HCT116 (cell line): ENCODE measurements around the gene HDHD5. TPM values are rescaled to one million over a fixed set of nuclear protein-coding genes. Genes with fewer than 3 reads are reported as not detected.

Experiments used
- ATAC-seq: fragments of 200-7000 bp; cut with Tn5 transposase; 2 replicates; pipeline ENCODE4 v1.9.1; 2020; ENCODE audit warnings: mild to moderate bottlenecking, moderate library complexity
- BruUV-seq: library from RNA; stranded (reverse); fragments of 400-500 nt; replicated peaks from 2 replicates; lab custom pipeline; 2021; lab: Mats Ljungman, UMichigan
- CTCF ChIA-PET: fragments of 300-600 bp; sonication (Branson Sonifier 250); formaldehyde crosslinking; loops from one replicate; lab custom pipeline; 2021; ENCODE audit warnings: antibody characterized with exemption; lab: Charles Lee
- POLR2A ChIA-PET: fragments of 300-600, 350-600 bp; sonication (Branson Sonifier 250); formaldehyde crosslinking; loops from one replicate; lab custom pipeline; 2021; ENCODE audit warnings: antibody characterized with exemption; lab: Charles Lee
- RAD21 ChIA-PET, 2 experiments: fragments of 300-600 bp; sonication (Branson Sonifier 250); formaldehyde crosslinking; loops; one replicate each; lab custom pipeline; 2023; ENCODE audit warnings: low total read pairs in 2 of 2; ENCODE audit not compliant: uncharacterized antibody in 2 of 2, unreplicated experiment in 2 of 2, low non-redundant PET in 1 of 2; lab: Charles Lee
- DNase-seq: peaks from one replicate; pipeline ENCODE4 v3.0.0-alpha.2; 2010; ENCODE audit warnings: low read depth, low spot score
- H2AFZ ChIP-seq: fragments of 200-600 bp; shearing (Covaris generic), sonication (generic); 2 replicates; pipeline ENCODE4 v1.6.1; 2017; ENCODE audit warnings: low read depth, mixed run types, mixed read lengths, antibody characterized with exemption, low read length; ENCODE audit not compliant: poor library complexity, severe bottlenecking
- H3K27ac ChIP-seq: 2 replicates; pipeline ENCODE4 v1.5.1; 2012; ENCODE audit warnings: low read depth, low read length
- H3K27me3 ChIP-seq: fragments of 200-600 bp; sonication (generic); 2 replicates; pipeline ENCODE4 v1.6.1; 2016; ENCODE audit warnings: mixed run types, low read length, mixed read lengths; ENCODE audit not compliant: insufficient read depth
- H3K36me3 ChIP-seq, 2 experiments: fragments of 200-500 bp in 1 of 2; fragments of 200-600 bp in 1 of 2; sonication (Bioruptor generic) in 1 of 2; sonication (generic) in 1 of 2; 2 replicates each; pipeline versions ENCODE4 v1.5.1 to v1.6.1; 2014 to 2016; ENCODE audit warnings: low read length in 2 of 2, inconsistent platforms in 1 of 2, mixed read lengths in 1 of 2, mixed run types in 1 of 2; ENCODE audit not compliant: insufficient read depth in 2 of 2, control insufficient read depth in 1 of 2
- H3K4me1 ChIP-seq, 2 experiments: fragments of 200-600 bp in 1 of 2; sonication (generic) in 1 of 2; 2 replicates each; pipeline versions ENCODE4 v1.5.1 to v1.6.1; 2012 to 2017; ENCODE audit warnings: low read length in 2 of 2, inconsistent platforms in 1 of 2, mild to moderate bottlenecking in 1 of 2, mixed read lengths in 1 of 2, mixed run types in 1 of 2, moderate library complexity in 1 of 2; ENCODE audit not compliant: insufficient read depth in 2 of 2, control insufficient read depth in 1 of 2
- H3K4me2 ChIP-seq: fragments of 200-600 bp; sonication (generic); 2 replicates; pipeline ENCODE4 v1.6.1; 2017; ENCODE audit warnings: mixed run types, low read length, mixed read lengths
- H3K4me3 ChIP-seq, 2 experiments: fragments of 200-600 bp in 1 of 2; sonication (generic) in 1 of 2; replicated peaks in 1 of 2; 2 replicates each; pipeline ENCODE4 v1.5.1; 2011 to 2016; ENCODE audit warnings: low read length in 2 of 2, control low read depth in 1 of 2, low read depth in 1 of 2, mild to moderate bottlenecking in 1 of 2, mixed read lengths in 1 of 2, mixed run types in 1 of 2
- H3K79me2 ChIP-seq: fragments of 200-600 bp; sonication (generic); 2 replicates; pipeline ENCODE4 v1.6.1; 2017; ENCODE audit warnings: mild to moderate bottlenecking, mixed run types, low read length, moderate library complexity, mixed read lengths; ENCODE audit not compliant: insufficient read depth
- H3K9ac ChIP-seq: fragments of 200-600 bp; sonication (generic); 2 replicates; pipeline ENCODE4 v1.6.1; 2016; ENCODE audit warnings: low read length, mixed read lengths
- H3K9me2 ChIP-seq: fragments of 200-600 bp; sonication (generic), shearing (Covaris generic); 2 replicates; pipeline ENCODE4 v1.6.1; 2017; ENCODE audit warnings: mixed run types, mild to moderate bottlenecking, moderate library complexity; ENCODE audit not compliant: insufficient read depth
- H3K9me3 ChIP-seq, 2 experiments: fragments of 200-500 bp in 1 of 2; fragments of 200-600 bp in 1 of 2; sonication (Bioruptor generic) in 1 of 2; sonication (generic) in 1 of 2; 2 replicates each; pipeline ENCODE4 v1.6.1; 2014 to 2017; ENCODE audit warnings: low read length in 2 of 2, mixed read lengths in 2 of 2, inconsistent platforms in 1 of 2, low read depth in 1 of 2, mild to moderate bottlenecking in 1 of 2, mixed run types in 1 of 2, moderate library complexity in 1 of 2; ENCODE audit not compliant: control insufficient read depth in 1 of 2, insufficient read depth in 1 of 2
- H4K20me1 ChIP-seq: fragments of 200-600 bp; sonication (generic), shearing (Covaris generic); 2 replicates; pipeline ENCODE4 v1.6.1; 2017; ENCODE audit warnings: mixed run types, mild to moderate bottlenecking, moderate library complexity; ENCODE audit not compliant: insufficient read depth
- ATF3 ChIP-seq: IDR thresholded peaks from 2 replicates; pipeline ENCODE4 v1.6.1; 2012
- CEBPB ChIP-seq: IDR thresholded peaks from 2 replicates; pipeline ENCODE4 v1.6.1; 2012; ENCODE audit warnings: low read depth
- CTCF ChIP-seq, 3 experiments: fragments of 200-600 bp in 1 of 3; sonication (generic) in 1 of 3; IDR thresholded peaks in 2 of 3; conservative IDR thresholded peaks in 1 of 3; 2 replicates each; pipeline ENCODE4 v1.5.1; 2012 to 2017; ENCODE audit warnings: low read depth in 2 of 3, low read length in 2 of 3, antibody characterized with exemption in 1 of 3, borderline replicate concordance in 1 of 3, control low read depth in 1 of 3, mild to moderate bottlenecking in 1 of 3, mixed read lengths in 1 of 3, mixed run types in 1 of 3, moderate library complexity in 1 of 3; ENCODE audit not compliant: insufficient read depth in 1 of 3
- EGR1 ChIP-seq: IDR thresholded peaks from 2 replicates; pipeline ENCODE4 v1.6.1; 2012; ENCODE audit warnings: low read depth
- ELF1 ChIP-seq: IDR thresholded peaks from 2 replicates; pipeline ENCODE4 v1.6.1; 2012; ENCODE audit warnings: low read depth, borderline replicate concordance
- EZH2phosphoT487 ChIP-seq: fragments of 200-600 bp; IDR thresholded peaks from 2 replicates; pipeline ENCODE4 v1.6.1; 2018; ENCODE audit warnings: antibody characterized with exemption, borderline replicate concordance
- JUND ChIP-seq: IDR thresholded peaks from 2 replicates; pipeline ENCODE4 v1.6.1; 2012
- MAX ChIP-seq: IDR thresholded peaks from 2 replicates; pipeline ENCODE4 v1.6.1; 2012
- POLR2AphosphoS5 ChIP-seq: IDR thresholded peaks from 2 replicates; pipeline ENCODE4 v1.6.1; 2011; ENCODE audit warnings: mild to moderate bottlenecking, low read depth, low read length, moderate library complexity
- RAD21 ChIP-seq: IDR thresholded peaks from 2 replicates; pipeline ENCODE4 v1.6.1; 2012; ENCODE audit warnings: low read depth, mild to moderate bottlenecking
- REST ChIP-seq: IDR thresholded peaks from 2 replicates; pipeline ENCODE4 v1.6.1; 2012; ENCODE audit warnings: low read depth
- SIN3A ChIP-seq: IDR thresholded peaks from 2 replicates; pipeline ENCODE4 v1.6.1; 2012; ENCODE audit warnings: low read depth
- SP1 ChIP-seq: IDR thresholded peaks from 2 replicates; pipeline ENCODE4 v1.6.1; 2012; ENCODE audit warnings: low read depth
- SRF ChIP-seq: IDR thresholded peaks from 2 replicates; pipeline ENCODE4 v1.6.1; 2012; ENCODE audit warnings: low read depth
- TCF7L2 ChIP-seq: IDR thresholded peaks from 2 replicates; pipeline ENCODE4 v1.7.0; 2011; ENCODE audit warnings: borderline replicate concordance, inconsistent platforms; ENCODE audit not compliant: insufficient read depth, insufficient read length; ENCODE audit errors: extremely low read depth
- YY1 ChIP-seq: IDR thresholded peaks from 2 replicates; pipeline ENCODE4 v1.6.1; 2011; ENCODE audit warnings: low read length, low read depth, moderate library complexity, mild to moderate bottlenecking; ENCODE audit not compliant: insufficient replicate concordance; ENCODE audit errors: extremely low read depth
- ZBTB33 ChIP-seq: IDR thresholded peaks from 2 replicates; pipeline ENCODE4 v1.6.1; 2011; ENCODE audit warnings: mild to moderate bottlenecking, low read length, moderate library complexity; ENCODE audit not compliant: insufficient replicate concordance; ENCODE audit errors: extremely low read depth
- ZFX ChIP-seq: fragments of 450-650 bp; IDR thresholded peaks from 2 replicates; pipeline ENCODE4 v1.6.1; 2017
- ZNF274 ChIP-seq: fragments of 200-500 bp; sonication (Bioruptor generic); IDR thresholded peaks from 2 replicates; pipeline ENCODE4 v1.6.1; 2014; ENCODE audit warnings: mild to moderate bottlenecking, low read depth, low read length, inconsistent platforms
- intact Hi-C: fragments of 100-400 bp; cut with micrococcal nuclease; formaldehyde crosslinking; loops from 2 replicates; pipeline ENCODE4 v1.10.0; 2022
- total RNA-seq: library from RNA; stranded (reverse); gene quantifications from one replicate; pipeline ENCODE4 v1.2.1, GENCODE V29; 2021; ENCODE audit not compliant: unreplicated experiment

The HDHD5 gene
- total RNA-seq, 1 experiment from 2014 or later = 70.1 TPM

- intact Hi-C loops = no loop called here
- Histone ChIP-seq H3K27ac (no peak overlapping the region), H3K4me2 (no peak overlapping the region), H2AFZ (no peak overlapping the region), H3K9me3 (no peaks in the 10 kb centered on the region), H3K4me1 (no peaks in the 10 kb centered on the region), H3K79me2 (no peaks in the 10 kb centered on the region)
- RAD21 ChIA-PET = no interaction called here
- CTCF ChIA-PET = no interaction called here
- ATAC-seq = no peak
- BruUV-seq = no TSS peak
- DNase-seq = no peak
- TF ChIP-seq ELF1 (no peak), CEBPB (no peak), YY1 (no peak), CTCF (IDR thresholded peaks at IDR 0.05 in 2 of 3, conservative IDR thresholded peaks at IDR 0.05 in 1 of 3; ENCODE audit: borderline replicate concordance in 1 of 3, insufficient read depth in 1 of 3, low read depth in 2 of 3, low read length in 2 of 3) (no peak), EGR1 (no peak), TCF7L2 (no peak), REST (no peak), JUND (no peak), ZNF274 (no peak), ZFX (no peak), RAD21 (no peak), SRF (no peak), ATF3 (no peak), EZH2phosphoT487 (no peak), MAX (no peak), SP1 (no peak), POLR2AphosphoS5 (no peak), ZBTB33 (no peak), SIN3A (no peak)
- TF ChIP-seq, all 23 proteins: peak for 0
- Histone ChIP-seq H4K20me1 (no peaks in the 10 kb centered on the region), H3K4me3 (no peak overlapping the region), H3K36me3 (no peaks in the 10 kb centered on the region), H3K9me2 (no peaks in the 10 kb centered on the region), H3K27me3 (no peaks in the 10 kb centered on the region), H3K9ac (no peak overlapping the region)
- POLR2A ChIA-PET = no interaction called here
These were observed 41.2 kb downstream of the HDHD5 start for GRCh38 chr22:17117890-17118289.
